Chondrocyte (in vitro differentiated cells): ENCODE results near the gene OPTC. TPM values are rescaled to one million over a fixed set of nuclear protein-coding genes. Genes with fewer than 3 reads are reported as not detected.
A peak's percentile ranks its signal among the peaks of the same experiment; 100 is the strongest.

Source experiments
- DNase-seq: peaks from one replicate; pipeline ENCODE4 v3.0.0; 2021; ENCODE audit warnings: mixed read lengths, low spot score
- H3K27ac Mint-ChIP-seq: one replicate; pipeline ENCODE4 v1.8.0; 2021; ENCODE audit warnings: mild to moderate bottlenecking, moderate library complexity, mixed read lengths; ENCODE audit not compliant: unreplicated experiment
- H3K27me3 Mint-ChIP-seq: 2 replicates; pipeline ENCODE4 v1.8.0; 2021; ENCODE audit warnings: low read depth, mixed read lengths
- H3K36me3 Mint-ChIP-seq: 2 replicates; pipeline ENCODE4 v1.8.0; 2021; ENCODE audit warnings: low read depth, mixed read lengths
- H3K4me1 Mint-ChIP-seq: 2 replicates; pipeline ENCODE4 v1.8.0; 2021; ENCODE audit warnings: low read depth, mild to moderate bottlenecking, mixed read lengths
- H3K4me3 Mint-ChIP-seq: one replicate; pipeline ENCODE4 v1.8.0; 2021; ENCODE audit warnings: mild to moderate bottlenecking, moderate library complexity, mixed read lengths; ENCODE audit not compliant: unreplicated experiment
- H3K9me3 Mint-ChIP-seq: 2 replicates; pipeline ENCODE4 v1.8.0; 2021; ENCODE audit warnings: low read depth, mixed read lengths
- CTCF ChIP-seq: fragments of 200-600 bp; sonication (generic); IDR thresholded peaks from 2 replicates; pipeline ENCODE4 v1.5.0; 2021; ENCODE audit warnings: antibody characterized with exemption, mild to moderate bottlenecking, moderate library complexity
- total RNA-seq: library from RNA; stranded (reverse); gene quantifications from 3 replicates; pipeline ENCODE4 v1.2.1, GENCODE V29; 2021

Gene OPTC
- total RNA-seq, 1 donor from 2014 or later: not detected

- TF ChIP-seq CTCF: no peak
- no peak overlapping the region for H3K4me3 Mint-ChIP-seq
- no peaks in the 10 kb centered on the region for H3K27me3 Mint-ChIP-seq
- no peaks in the 10 kb centered on the region for H3K36me3 Mint-ChIP-seq
- no peaks in the 10 kb centered on the region for H3K9me3 Mint-ChIP-seq
- H3K4me1 Mint-ChIP-seq: peaks cover 36% of the 10 kb centered on the region
- H3K27ac Mint-ChIP-seq: no peak overlapping the region
- DNase-seq: no peak
These were observed 57.6 kb downstream of the OPTC start for GRCh38 chr1:203551550-203551949.

- no peaks in the 10 kb centered on the region for H3K9me3 Mint-ChIP-seq
- no peak for DNase-seq
- no peaks in the 10 kb centered on the region for H3K36me3 Mint-ChIP-seq
- TF ChIP-seq CTCF: no peak
- no peak overlapping the region for H3K4me3 Mint-ChIP-seq
- peaks cover 50% of the 10 kb centered on the region for H3K4me1 Mint-ChIP-seq
- H3K27me3 Mint-ChIP-seq: no peaks in the 10 kb centered on the region
- H3K27ac Mint-ChIP-seq: no peak overlapping the region
These were observed 59.5 kb downstream of the OPTC start for GRCh38 chr1:203553496-203553895.

- Mint-ChIP-seq H3K36me3 (no peaks in the 10 kb centered on the region), H3K27me3 (no peaks in the 10 kb centered on the region), H3K4me3 (no peak overlapping the region), H3K27ac (peak overlapping the region; percentile 66), H3K4me1 (peaks cover 50% of the 10 kb centered on the region), H3K9me3 (no peaks in the 10 kb centered on the region)
- no peak for TF ChIP-seq CTCF
- no peak for DNase-seq
These were observed 60.1 kb downstream of the OPTC start for GRCh38 chr1:203554071-203554470.

- no peak for TF ChIP-seq CTCF
- no peak overlapping the region for H3K4me3 Mint-ChIP-seq
- DNase-seq: no peak
- no peaks in the 10 kb centered on the region for H3K9me3 Mint-ChIP-seq
- no peaks in the 10 kb centered on the region for H3K36me3 Mint-ChIP-seq
- peaks cover 53% of the 10 kb centered on the region for H3K4me1 Mint-ChIP-seq
- H3K27me3 Mint-ChIP-seq: no peaks in the 10 kb centered on the region
- peak overlapping the region; percentile 97 for H3K27ac Mint-ChIP-seq
These were observed 61.1 kb downstream of the OPTC start for GRCh38 chr1:203555076-203555475.

- DNase-seq: no peak
- Mint-ChIP-seq H3K27me3 (no peaks in the 10 kb centered on the region), H3K9me3 (no peaks in the 10 kb centered on the region), H3K27ac (peak overlapping the region; percentile 97), H3K4me1 (peaks cover 55% of the 10 kb centered on the region), H3K36me3 (no peaks in the 10 kb centered on the region), H3K4me3 (peak overlapping the region; percentile 44)
- no peak for TF ChIP-seq CTCF
These were observed 61.6 kb downstream of the OPTC start for GRCh38 chr1:203555511-203556046.
